OCI-LY3 (cell line): Measurements from ENCODE around the gene SHTN1.

Experiments
- H2AFZ ChIP-seq: fragments of 200-600, 300-600 bp; shearing (Covaris generic); 2 replicates; pipeline ENCODE4 v1.6.0; 2014; ENCODE audit warnings: antibody characterized with exemption, low read depth, low read length
- H3K27ac ChIP-seq: fragments of 200-600, 300-600 bp; sonication (generic); 2 replicates; pipeline ENCODE4 v1.5.1; 2014; ENCODE audit warnings: mild to moderate bottlenecking, low read length, moderate library complexity, mixed read lengths
- H3K27me3 ChIP-seq: fragments of 200-600, 300-600 bp; sonication (generic); 2 replicates; pipeline ENCODE4 v1.6.1; 2014; ENCODE audit warnings: low read depth, low read length, mixed read lengths
- H3K36me3 ChIP-seq: fragments of 200-600, 300-600 bp; sonication (generic); replicated peaks from 2 replicates; pipeline ENCODE3; 2014; ENCODE audit warnings: low read depth, low read length, mixed read lengths
- H3K4me1 ChIP-seq: fragments of 300-600, 200-600 bp; sonication (generic); 2 replicates; pipeline ENCODE4 v1.6.1; 2014; ENCODE audit warnings: low read length, mixed read lengths
- H3K4me2 ChIP-seq: fragments of 200-600, 300-600 bp; sonication (generic); 2 replicates; pipeline ENCODE4 v1.6.1; 2014; ENCODE audit warnings: low read length, mixed read lengths
- H3K4me3 ChIP-seq: fragments of 300-600, 200-600 bp; sonication (generic); 2 replicates; pipeline ENCODE4 v1.5.1; 2014; ENCODE audit warnings: antibody characterized with exemption, mild to moderate bottlenecking, low read length, moderate library complexity
- H3K79me2 ChIP-seq: fragments of 300-600, 200-600 bp; shearing (Covaris generic); 2 replicates; pipeline ENCODE4 v1.6.1; 2014; ENCODE audit warnings: mild to moderate bottlenecking, low read length, mixed read lengths
- H3K9ac ChIP-seq: fragments of 300-600, 200-600 bp; shearing (Covaris generic); 2 replicates; pipeline ENCODE4 v1.6.0; 2014; ENCODE audit warnings: mild to moderate bottlenecking, low read length, moderate library complexity
- H3K9me3 ChIP-seq: fragments of 200-600, 300-600 bp; shearing (Covaris generic); 2 replicates; pipeline ENCODE4 v1.6.1; 2014; ENCODE audit warnings: low read length, mixed read lengths; ENCODE audit not compliant: insufficient read depth
- H4K20me1 ChIP-seq: fragments of 200-600, 300-600 bp; sonication (generic); 2 replicates; pipeline ENCODE4 v1.6.1; 2016; ENCODE audit warnings: low read length, mixed read lengths; ENCODE audit not compliant: insufficient read depth
- CTCF ChIP-seq: fragments of 200-600, 300-600 bp; sonication (generic); IDR thresholded peaks from 2 replicates; pipeline ENCODE4 v1.5.1; 2014; ENCODE audit warnings: antibody characterized with exemption, low read length, low read depth
- EZH2phosphoT487 ChIP-seq: fragments of 200-600 bp; shearing (Covaris generic); IDR thresholded peaks from 2 replicates; pipeline ENCODE4 v1.6.1; 2018; ENCODE audit warnings: antibody characterized with exemption, mixed run types, low read depth

SHTN1 gene

DNA sequence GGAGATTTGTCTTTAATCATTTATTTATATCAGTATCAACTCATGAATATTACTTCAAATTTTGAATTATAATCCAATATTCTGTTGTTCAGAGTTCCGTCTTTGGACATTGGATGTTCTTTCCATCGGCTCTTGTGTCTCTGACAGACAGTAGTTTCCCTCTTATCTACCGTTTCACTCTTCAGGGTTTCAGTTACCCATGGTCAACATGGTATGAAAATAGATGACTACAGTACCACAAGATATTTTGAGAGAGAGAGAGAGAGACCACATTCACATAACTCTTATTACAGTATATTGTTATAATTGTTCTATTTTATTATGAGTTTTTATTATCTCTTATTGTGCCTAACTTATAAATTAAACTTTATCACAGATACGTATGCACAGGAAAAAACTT is 6.8 kb downstream of the SHTN1 start:
- Histone ChIP-seq H3K4me2 (no peak overlapping the region), H3K27ac (no peak overlapping the region), H3K4me3 (no peak overlapping the region), H3K79me2 (no peaks in the 10 kb centered on the region), H3K9ac (no peak overlapping the region), H3K9me3 (no peaks in the 10 kb centered on the region), H3K4me1 (no peaks in the 10 kb centered on the region), H4K20me1 (no peaks in the 10 kb centered on the region), H3K27me3 (no peaks in the 10 kb centered on the region), H2AFZ (no peak overlapping the region), H3K36me3 (no peaks in the 10 kb centered on the region)
- no peak for TF ChIP-seq EZH2phosphoT487
- TF ChIP-seq CTCF, result no peak

- Histone ChIP-seq H3K9ac (no peak overlapping the region), H2AFZ (no peak overlapping the region), H3K4me1 (no peaks in the 10 kb centered on the region), H3K4me3 (no peak overlapping the region), H3K36me3 (no peaks in the 10 kb centered on the region), H3K9me3 (no peaks in the 10 kb centered on the region), H3K27ac (no peak overlapping the region), H3K4me2 (no peak overlapping the region), H3K27me3 (no peaks in the 10 kb centered on the region), H3K79me2 (no peaks in the 10 kb centered on the region), H4K20me1 (no peaks in the 10 kb centered on the region)
- TF ChIP-seq EZH2phosphoT487 (no peak), CTCF (no peak)
Measured at GRCh38 chr10:116997015-116997414, 8.0 kb downstream of the SHTN1 start.

DNA sequence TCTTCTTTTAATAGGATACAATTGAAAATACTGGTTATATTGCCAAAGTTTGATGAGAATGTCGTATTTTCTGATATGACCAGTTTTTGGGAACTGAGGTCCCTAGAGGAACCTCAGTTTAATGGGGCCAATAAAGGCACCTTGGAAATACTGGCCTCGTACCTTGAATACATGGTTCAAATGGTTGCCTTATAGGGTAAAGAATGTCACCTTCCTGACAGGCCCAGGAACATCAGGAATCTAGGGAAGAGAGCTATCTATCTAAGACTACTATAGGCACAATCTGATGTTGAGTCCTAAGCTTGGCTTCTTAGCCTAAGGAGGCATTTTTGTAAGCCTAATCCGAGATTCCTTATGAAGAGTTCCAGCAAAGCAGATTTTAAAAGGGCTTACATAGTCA is 9.3 kb downstream of the SHTN1 start:
- H4K20me1 ChIP-seq, result no peaks in the 10 kb centered on the region
- H3K9me3 ChIP-seq, result no peaks in the 10 kb centered on the region
- no peak overlapping the region for H3K9ac ChIP-seq
- H3K27ac ChIP-seq, result no peak overlapping the region
- no peak for TF ChIP-seq CTCF
- no peak for TF ChIP-seq EZH2phosphoT487
- no peak overlapping the region for H3K4me3 ChIP-seq
- H3K79me2 ChIP-seq, result no peaks in the 10 kb centered on the region
- H3K27me3 ChIP-seq, result no peaks in the 10 kb centered on the region
- no peak overlapping the region for H3K4me2 ChIP-seq
- H3K36me3 ChIP-seq, result no peaks in the 10 kb centered on the region
- no peaks in the 10 kb centered on the region for H3K4me1 ChIP-seq
- H2AFZ ChIP-seq, result no peak overlapping the region

DNA sequence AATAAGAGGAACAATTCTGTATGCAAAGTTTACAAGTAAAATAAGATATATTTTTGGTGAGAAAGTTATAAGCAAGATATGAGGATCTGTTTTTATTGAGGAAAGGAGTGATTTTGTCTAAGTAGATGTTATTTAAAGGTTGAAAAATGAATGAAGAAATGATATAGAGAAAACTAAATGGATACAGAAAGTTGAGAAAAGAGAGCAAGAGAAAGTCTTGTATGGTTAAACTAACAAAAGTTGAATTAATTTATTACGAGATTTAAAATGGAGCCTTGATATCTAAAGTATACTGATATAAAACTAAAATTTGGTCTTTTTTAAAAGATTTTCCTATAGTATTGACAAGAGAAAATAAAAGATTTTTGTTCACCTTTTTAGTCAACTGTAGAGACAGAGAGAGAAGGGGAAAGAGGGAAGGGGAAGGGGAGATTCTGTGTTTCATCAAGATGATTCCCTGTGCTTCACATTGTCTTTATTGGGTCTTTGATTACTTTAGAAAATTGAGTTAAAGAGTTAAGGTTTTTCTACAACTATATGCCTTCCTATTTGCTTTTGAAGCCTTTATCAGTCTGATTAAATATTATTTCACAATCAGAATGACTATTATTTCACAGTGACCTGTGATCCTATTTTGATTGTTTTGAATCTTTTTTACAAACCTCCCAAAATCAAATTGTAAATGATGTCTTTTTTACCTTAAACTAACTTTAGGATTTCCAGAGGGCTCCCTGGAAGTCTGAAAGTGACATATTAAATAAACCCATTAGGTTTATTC is 10.7 kb downstream of the SHTN1 start:
- H3K27me3 ChIP-seq, result no peaks in the 10 kb centered on the region
- no peak overlapping the region for H2AFZ ChIP-seq
- H3K4me1 ChIP-seq, result no peaks in the 10 kb centered on the region
- H4K20me1 ChIP-seq, result no peaks in the 10 kb centered on the region
- no peaks in the 10 kb centered on the region for H3K9me3 ChIP-seq
- H3K9ac ChIP-seq, result no peak overlapping the region
- TF ChIP-seq CTCF (no peak), EZH2phosphoT487 (no peak)
- no peak overlapping the region for H3K4me2 ChIP-seq
- H3K27ac ChIP-seq, result no peak overlapping the region
- H3K36me3 ChIP-seq, result no peaks in the 10 kb centered on the region
- H3K4me3 ChIP-seq, result no peak overlapping the region
- no peaks in the 10 kb centered on the region for H3K79me2 ChIP-seq
